Fibroblast of villous mesenchyme (primary cell): ENCODE measurements around the gene DNTTIP2. TPM values are rescaled to one million over a fixed set of nuclear protein-coding genes. Genes with fewer than 3 reads are reported as not detected.
"Not testable (repeated sequence)": the region's sequence is repeated elsewhere in the genome, so short reads cannot be mapped to it uniquely, and the experiment has no call there.

Experiments used
- DNase-seq: peaks from one replicate; pipeline ENCODE4 v3.0.0-alpha.2; 2010; ENCODE audit warnings: low read depth
- H3K4me3 ChIP-seq: 2 replicates; pipeline ENCODE4 v1.5.1; 2011; ENCODE audit warnings: low read depth, mild to moderate bottlenecking, low read length
- CTCF ChIP-seq: IDR thresholded peaks from 2 replicates; pipeline ENCODE4 v1.5.1; 2012; ENCODE audit warnings: low read depth, mild to moderate bottlenecking, low read length; ENCODE audit not compliant: insufficient read depth
- total RNA-seq: library from RNA; depleted of rRNA; stranded (reverse); fragments of >200 nt; gene quantifications from 2 replicates; pipeline ENCODE4 v1.2.3, GENCODE V29; 2012

The DNTTIP2 gene
- total RNA-seq, 1 donor = 31.5 TPM

DNA sequence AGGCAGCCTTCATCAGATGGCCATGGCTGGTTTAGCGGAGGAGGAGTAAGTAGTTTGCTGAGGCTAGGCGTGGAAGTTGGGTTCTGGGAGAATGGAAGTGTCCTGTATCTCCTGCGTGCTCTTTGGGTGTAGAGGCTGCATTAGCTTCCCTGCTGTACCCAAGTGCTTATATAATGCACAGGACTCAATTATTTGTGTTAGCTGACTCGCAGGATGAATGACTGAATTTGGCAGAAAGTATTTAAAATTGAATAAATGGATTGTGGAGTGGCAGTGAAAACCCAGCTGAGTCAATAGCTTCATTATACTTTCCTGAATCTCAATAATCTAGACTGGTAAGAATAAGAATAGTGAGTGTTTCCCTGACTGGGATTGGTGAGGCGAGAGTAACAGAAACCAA, 13.8 kb downstream of the DNTTIP2 start:
- TF ChIP-seq CTCF = no peak
- no peak for DNase-seq
- no peak overlapping the region for H3K4me3 ChIP-seq

GRCh38 chr1:93864175-93864574, 14.8 kb downstream of the DNTTIP2 start:
- TF ChIP-seq CTCF = no peak
- no peak overlapping the region for H3K4me3 ChIP-seq
- DNase-seq = no peak

GRCh38 chr1:93857653-93858052, 21.4 kb downstream of the DNTTIP2 start:
- H3K4me3 ChIP-seq, DNase-seq: not testable (repeated sequence)

DNA sequence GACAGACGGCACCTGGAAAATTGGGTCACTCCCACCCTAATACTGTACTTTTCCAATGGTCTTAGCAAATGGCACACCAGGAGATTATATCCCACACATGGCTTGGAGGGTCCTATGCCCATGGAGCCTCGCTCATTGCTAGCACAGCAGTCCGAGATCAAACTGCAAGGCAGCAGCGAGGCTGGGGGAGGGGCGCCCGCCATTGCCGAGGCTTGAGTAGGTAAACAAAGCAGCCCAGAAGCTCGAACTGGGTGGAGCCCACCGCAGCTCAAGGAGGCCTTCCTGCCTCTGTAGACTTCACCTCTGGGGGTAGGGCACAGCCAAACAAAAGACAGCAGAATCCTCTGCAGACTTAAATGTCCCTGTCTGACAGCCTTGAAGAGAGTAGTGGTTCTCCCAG, 23.0 kb downstream of the DNTTIP2 start:
- not testable (repeated sequence) for H3K4me3 ChIP-seq, DNase-seq

DNA sequence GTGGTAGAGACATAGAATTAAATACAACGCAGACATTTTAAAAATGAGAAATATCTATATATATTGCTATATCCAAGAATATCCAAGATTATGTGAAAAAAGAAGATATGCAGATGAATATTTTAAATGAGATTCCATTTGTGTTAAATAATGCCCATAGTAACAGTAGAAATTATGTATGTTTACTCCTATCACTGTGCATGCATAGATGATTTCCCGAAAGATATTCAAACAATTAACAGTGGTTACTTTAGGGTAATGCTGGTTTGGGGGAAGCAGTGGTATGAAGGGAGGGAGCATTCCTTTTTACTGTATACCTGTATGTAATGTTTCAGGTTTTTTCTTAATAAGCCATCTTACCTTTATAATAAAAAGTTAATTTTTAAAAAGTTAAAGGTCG, 25.1 kb downstream of the DNTTIP2 start:
- no peak overlapping the region for H3K4me3 ChIP-seq
- TF ChIP-seq CTCF = no peak
- no peak for DNase-seq

- no peak overlapping the region for H3K4me3 ChIP-seq
- no peak for TF ChIP-seq CTCF
- no peak for DNase-seq
Observed at GRCh38 chr1:93851878-93852277, 27.1 kb downstream of the DNTTIP2 start.

DNA sequence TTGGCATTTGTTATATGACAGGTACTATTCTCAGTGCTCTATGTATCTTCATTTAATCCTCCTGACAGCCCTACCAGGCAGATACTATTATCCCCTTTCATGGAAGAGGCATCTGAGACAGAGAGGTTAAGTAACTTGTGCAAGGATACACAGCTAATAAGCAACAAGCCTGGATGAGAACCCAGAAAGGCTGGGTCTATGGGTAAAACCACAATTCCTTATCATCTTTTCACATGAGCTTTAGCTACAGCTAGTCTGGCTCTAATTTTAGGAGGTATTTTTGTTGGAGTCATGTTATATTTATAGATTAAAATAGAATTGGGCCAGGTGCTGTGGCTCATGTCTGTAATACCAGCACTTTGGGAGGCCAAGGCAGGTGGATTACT, 27.7 kb downstream of the DNTTIP2 start:
- DNase-seq = no peak
- H3K4me3 ChIP-seq = no peak overlapping the region
- TF ChIP-seq CTCF = no peak

- DNase-seq = peak; percentile 68
- H3K4me3 ChIP-seq = not testable (repeated sequence)
- peak; percentile 62 for TF ChIP-seq CTCF
Observed at GRCh38 chr1:93850687-93851326, 28.2 kb downstream of the DNTTIP2 start.
